GM12878 (cell line): ENCODE results near the gene AGBL4. TPM values are rescaled to one million over a fixed set of nuclear protein-coding genes. Genes with fewer than 3 reads are reported as not detected.

Experiments used
- ATAC-seq: fragments of 200-7000 bp; cut with Tn5 transposase; 3 replicates; pipeline ENCODE4 v1.9.1; 2020; ENCODE audit warnings: mild to moderate bottlenecking, moderate library complexity
- BruUV-seq: library from RNA; stranded (reverse); fragments of 400-500 nt; replicated peaks from 2 replicates; lab custom pipeline; 2021; lab: Mats Ljungman, UMichigan
- CTCF ChIA-PET: fragments of 300-600 bp; sonication (Branson Sonifier 250); formaldehyde crosslinking; extraction: SDS; loops from one replicate; lab custom pipeline; 2021; ENCODE audit warnings: inconsistent platforms; lab: Yijun Ruan, JAX
- POLR2A ChIA-PET: fragments of 350-600 bp; formaldehyde crosslinking; extraction: SDS; loops from one replicate; lab custom pipeline; 2021; ENCODE audit warnings: inconsistent platforms; lab: Charles Lee
- RAD21 ChIA-PET: fragments of 300-600 bp; sonication (Branson Sonifier 250); formaldehyde crosslinking; loops from one replicate; lab custom pipeline; 2023; ENCODE audit warnings: antibody characterized with exemption; ENCODE audit not compliant: unreplicated experiment; lab: Charles Lee
- SMC1A ChIA-PET: fragments of 300-600 bp; sonication (Branson Sonifier 250); formaldehyde crosslinking; loops from one replicate; lab custom pipeline; 2023; ENCODE audit not compliant: unreplicated experiment, uncharacterized antibody; lab: Charles Lee
- DNase-seq: peaks from one replicate; pipeline ENCODE4 v3.0.0-alpha.2; 2011; ENCODE audit warnings: low read depth, low spot score
- FAIRE-seq: peaks from 3 replicates; lab custom pipeline; 2011; peaks lifted over from hg19 to GRCh38; lab: Jason Lieb, UNC
- H2AFZ ChIP-seq: 2 replicates; pipeline ENCODE4 v1.6.0; 2011; ENCODE audit warnings: low read depth, low read length, control low read depth; ENCODE audit not compliant: control insufficient read depth
- H3K27ac ChIP-seq: 2 replicates; pipeline ENCODE4 v1.5.1; 2011; ENCODE audit warnings: control low read depth; ENCODE audit not compliant: control insufficient read depth, insufficient read depth
- H3K27me3 ChIP-seq, 2 experiments: replicated peaks in 1 of 2; 2 replicates each; pipeline versions ENCODE4 v1.6.0 to v1.6.1; 2011; ENCODE audit warnings: low read length in 1 of 2; ENCODE audit not compliant: control insufficient read depth in 2 of 2, insufficient read depth in 2 of 2
- H3K36me3 ChIP-seq, 2 experiments: 2 replicates each; pipeline ENCODE4 v1.5.1; 2011; ENCODE audit warnings: low read length in 1 of 2; ENCODE audit not compliant: control insufficient read depth in 2 of 2, insufficient read depth in 2 of 2
- H3K4me1 ChIP-seq: 2 replicates; pipeline ENCODE4 v1.6.1; 2011; ENCODE audit warnings: mild to moderate bottlenecking, low read length, moderate library complexity, mixed read lengths; ENCODE audit not compliant: control insufficient read depth, insufficient read depth
- H3K4me2 ChIP-seq: 2 replicates; pipeline ENCODE4 v1.6.0; 2011; ENCODE audit warnings: control low read depth; ENCODE audit not compliant: control insufficient read depth, insufficient read depth
- H3K4me3 ChIP-seq: fragments of 200-600 bp; sonication (generic); 2 replicates; pipeline ENCODE4 v1.5.1; 2016
- H3K79me2 ChIP-seq: 2 replicates; pipeline ENCODE4 v1.6.0; 2011; ENCODE audit warnings: low read length; ENCODE audit not compliant: control insufficient read depth, insufficient read depth
- H3K9ac ChIP-seq: 2 replicates; pipeline ENCODE4 v1.8.0; 2011; ENCODE audit warnings: low read length, control low read depth, mixed read lengths; ENCODE audit not compliant: control insufficient read depth, insufficient read depth
- H3K9me3 ChIP-seq: replicated peaks from 3 replicates; pipeline ENCODE4 v1.5.1; 2011; ENCODE audit warnings: mild to moderate bottlenecking, low read length; ENCODE audit not compliant: control insufficient read depth, insufficient read depth
- H4K20me1 ChIP-seq: 2 replicates; pipeline ENCODE4 v1.6.0; 2011; ENCODE audit not compliant: control insufficient read depth, insufficient read depth
- CREM ChIP-seq: IDR thresholded peaks from 2 replicates; pipeline ENCODE4 v1.6.1; 2014; ENCODE audit warnings: antibody characterized with exemption, low read depth
- ESRRA ChIP-seq: IDR thresholded peaks from 2 replicates; pipeline ENCODE4 v1.6.1; 2012; ENCODE audit warnings: mild to moderate bottlenecking, low read length, improper control_type of control experiment
- MEF2A ChIP-seq: IDR thresholded peaks from 2 replicates; pipeline ENCODE4 v1.6.1; 2011; ENCODE audit warnings: low read depth, mild to moderate bottlenecking, low read length, moderate library complexity; ENCODE audit not compliant: insufficient read depth
- MXI1 ChIP-seq: fragments of 150-350 bp; IDR thresholded peaks from 2 replicates; pipeline ENCODE4 v1.6.1; 2011; ENCODE audit warnings: low read depth, mild to moderate bottlenecking, inconsistent platforms, low read length, improper control_type of control experiment
- PAX8 ChIP-seq: fragments of 450-650 bp; IDR thresholded peaks from 2 replicates; pipeline ENCODE4 v1.6.1; 2017; ENCODE audit warnings: mild to moderate bottlenecking, moderate library complexity
- POLR2A ChIP-seq: IDR thresholded peaks from 2 replicates; pipeline ENCODE4 v1.6.1; 2011; ENCODE audit warnings: low read depth, mild to moderate bottlenecking, low read length
- SREBF1 ChIP-seq: IDR thresholded peaks from 2 replicates; pipeline ENCODE4 v1.6.1; 2012; ENCODE audit warnings: mild to moderate bottlenecking, low read length
- SUZ12 ChIP-seq: fragments of 200-600 bp; sonication (generic); IDR thresholded peaks from one replicate; pipeline ENCODE4 v1.6.1; 2018; ENCODE audit warnings: antibody characterized with exemption, mild to moderate bottlenecking; ENCODE audit not compliant: unreplicated experiment
- WGBS: methylation state at CpG from one replicate; pipeline ENCODE4 v1.1.6; 2016; ENCODE audit warnings: low lambda C conversion rate; ENCODE audit not compliant: insufficient replicate concordance, insufficient coverage; ENCODE audit errors: missing lambda C conversion rate; 5-methylcytosine and 5-hydroxymethylcytosine counted together
- in situ Hi-C: fragments of 300-500 bp; cut with MboI; formaldehyde crosslinking; loops from 9 replicates; pipeline ENCODE4 v1.14.3; 2018; ENCODE audit warnings: mixed read lengths
- intact Hi-C: fragments of 100-400 bp; cut with micrococcal nuclease; formaldehyde crosslinking; loops from one replicate; pipeline ENCODE4 v1.14.2; 2022; ENCODE audit not compliant: unreplicated experiment
- polyA plus RNA-seq, 11 experiments: library from polyadenylated mRNA; depleted of rRNA in 4 of 11; unstranded in 6 of 11; stranded (reverse) in 5 of 11; fragments of >200 nt; fragmentation: Nextera tagmentation in 4 of 11; fragmentation: Illumina TruSeq in 1 of 11; extraction: Ambion mirVana in 4 of 11; extraction: Trizol in 1 of 11; gene quantifications; 1 replicate in 1 of 11; 2 replicates in 10 of 11; pipeline versions ENCODE4 v1.2.1 to v1.2.3, GENCODE V29; 2011 to 2016; ENCODE audit warnings: inconsistent platforms in 2 of 11, missing spikeins in 2 of 11, low read depth in 1 of 11
- total RNA-seq, 4 experiments: library from RNA; depleted of rRNA in 3 of 4; stranded (reverse); fragments of >200 nt in 3 of 4; fragmentation: Illumina TruSeq in 1 of 4; extraction: Trizol in 1 of 4; gene quantifications; 2 replicates each; pipeline versions ENCODE4 v1.2.1 to v1.2.3, GENCODE V29; 2013 to 2021
- TF ChIP-seq, protein P1 (sequence below): fragments of 450-650 bp; IDR thresholded peaks from 2 replicates; pipeline ENCODE4 v1.6.1; 2017; ENCODE audit warnings: mild to moderate bottlenecking
- TF ChIP-seq, protein P2 (sequence below): fragments of 450-650 bp; IDR thresholded peaks from 2 replicates; pipeline ENCODE4 v1.6.1; 2018; ENCODE audit warnings: borderline replicate concordance, mild to moderate bottlenecking; ENCODE audit not compliant: partially characterized antibody

Gene AGBL4
- total and polyA plus RNA-seq, 10 of the 15 experiments (the other 5 are each of a cell fraction or from before 2014, with no cell fraction given), result 0.31 TPM; not detected in 9

DNA sequence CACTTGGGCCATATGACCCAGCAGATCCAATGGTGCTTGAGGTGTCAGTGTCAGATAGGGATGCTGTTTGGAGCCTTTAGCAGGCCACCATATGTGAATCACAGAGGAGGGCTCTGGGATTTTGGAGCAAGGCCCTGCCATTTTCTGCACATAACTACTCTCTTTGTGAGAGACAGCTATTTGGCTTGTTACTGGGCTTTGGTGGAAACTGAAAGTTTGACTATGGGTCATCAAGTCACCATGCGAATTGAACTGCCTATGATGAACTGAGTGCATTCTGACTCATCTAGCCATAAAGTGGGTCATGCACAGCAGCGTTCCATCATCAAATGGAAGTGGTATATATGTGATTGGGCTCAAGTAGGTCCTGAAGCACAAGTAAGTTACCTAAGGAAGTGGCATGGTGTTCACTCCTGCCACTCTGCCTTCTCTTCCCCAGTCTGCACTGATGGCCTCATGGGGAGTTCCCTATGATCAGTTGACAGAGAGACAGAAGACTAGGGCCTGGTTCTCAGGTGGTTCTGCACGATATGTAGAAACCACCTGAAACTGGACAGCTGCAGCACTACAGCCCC lies 447.3 kb downstream of the AGBL4 start:
- Histone ChIP-seq H3K36me3 (no peaks in the 10 kb centered on the region), H3K79me2 (no peaks in the 10 kb centered on the region), H3K4me3 (no peak overlapping the region), H2AFZ (no peak overlapping the region), H4K20me1 (no peaks in the 10 kb centered on the region), H3K27me3 (no peaks in the 10 kb centered on the region), H3K9ac (no peak overlapping the region), H3K9me3 (no peaks in the 10 kb centered on the region; the same call in 2 of the 3 replicates), H3K4me1 (no peaks in the 10 kb centered on the region), H3K4me2 (no peak overlapping the region), H3K27ac (no peak overlapping the region)
- DNase-seq (no peak), ATAC-seq (no peak), FAIRE-seq (no peak)
- intact Hi-C loops, result no loop called here
- ChIA-PET POLR2A (no interaction called here), CTCF (no interaction called here), RAD21 (no interaction called here), SMC1A (no interaction called here)
- no TSS peak for BruUV-seq
- in situ Hi-C loops, result no loop called here
- TF ChIP-seq SREBF1 (no peak), PAX8 (no peak), MEF2A (no peak), CREM (no peak), ESRRA (no peak)
- WGBS, result 0% methylated on average over 3 of the region's 3 CpGs

DNA sequence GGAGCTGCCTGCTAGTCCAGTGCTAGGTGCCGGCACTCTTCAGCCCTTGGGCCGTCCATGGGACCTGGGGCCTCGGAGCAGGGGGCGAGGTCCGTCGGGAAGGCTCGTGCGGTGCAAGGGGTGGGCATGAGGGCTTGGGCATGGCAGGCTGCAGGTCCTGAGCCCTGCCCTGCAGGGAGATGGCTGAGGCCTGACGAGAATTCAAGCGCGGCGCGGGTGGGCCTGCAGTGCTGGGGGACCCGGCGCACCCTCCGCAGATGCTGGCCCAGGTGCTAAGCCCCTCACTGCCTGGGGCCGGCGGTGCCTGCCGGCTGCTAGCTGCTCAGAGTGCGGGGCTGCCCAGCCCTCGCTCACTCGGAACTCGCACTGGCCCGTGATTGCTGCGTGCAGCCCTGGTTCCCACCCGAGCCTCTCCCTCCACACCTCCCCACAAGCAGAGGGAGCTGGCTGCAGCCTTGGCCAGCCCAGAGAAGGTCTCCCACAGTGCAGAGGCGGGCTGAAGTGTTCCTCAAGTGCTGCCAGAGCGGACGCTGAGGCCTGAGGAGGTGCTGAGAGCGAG lies 467.0 kb downstream of the AGBL4 start:
- Histone ChIP-seq H2AFZ (no peak overlapping the region), H3K79me2 (no peaks in the 10 kb centered on the region), H3K4me2 (no peak overlapping the region), H3K9ac (no peak overlapping the region), H3K27ac (no peak overlapping the region), H4K20me1 (no peaks in the 10 kb centered on the region), H3K4me3 (no peak overlapping the region), H3K27me3 (no peaks in the 10 kb centered on the region), H3K9me3 (no peaks in the 10 kb centered on the region; the same call in 2 of the 3 replicates), H3K36me3 (no peaks in the 10 kb centered on the region), H3K4me1 (no peaks in the 10 kb centered on the region)
- no peak for ATAC-seq
- no peak for DNase-seq
- FAIRE-seq, result no peak
- in situ Hi-C loops, result no loop called here
- ChIA-PET SMC1A (no interaction called here), CTCF (no interaction called here), POLR2A (no interaction called here), RAD21 (no interaction called here)
- BruUV-seq, result no TSS peak
- 66% methylated on average over 30 of the region's 30 CpGs for WGBS
- intact Hi-C loops, result no loop called here
- TF ChIP-seq SUZ12 (no peak), MXI1 (no peak), POLR2A (no peak)
- TF ChIP-seq, protein P1, sequence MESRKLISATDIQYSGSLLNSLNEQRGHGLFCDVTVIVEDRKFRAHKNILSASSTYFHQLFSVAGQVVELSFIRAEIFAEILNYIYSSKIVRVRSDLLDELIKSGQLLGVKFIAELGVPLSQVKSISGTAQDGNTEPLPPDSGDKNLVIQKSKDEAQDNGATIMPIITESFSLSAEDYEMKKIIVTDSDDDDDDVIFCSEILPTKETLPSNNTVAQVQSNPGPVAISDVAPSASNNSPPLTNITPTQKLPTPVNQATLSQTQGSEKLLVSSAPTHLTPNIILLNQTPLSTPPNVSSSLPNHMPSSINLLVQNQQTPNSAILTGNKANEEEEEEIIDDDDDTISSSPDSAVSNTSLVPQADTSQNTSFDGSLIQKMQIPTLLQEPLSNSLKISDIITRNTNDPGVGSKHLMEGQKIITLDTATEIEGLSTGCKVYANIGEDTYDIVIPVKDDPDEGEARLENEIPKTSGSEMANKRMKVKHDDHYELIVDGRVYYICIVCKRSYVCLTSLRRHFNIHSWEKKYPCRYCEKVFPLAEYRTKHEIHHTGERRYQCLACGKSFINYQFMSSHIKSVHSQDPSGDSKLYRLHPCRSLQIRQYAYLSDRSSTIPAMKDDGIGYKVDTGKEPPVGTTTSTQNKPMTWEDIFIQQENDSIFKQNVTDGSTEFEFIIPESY, result no peak
- TF ChIP-seq, protein P2, sequence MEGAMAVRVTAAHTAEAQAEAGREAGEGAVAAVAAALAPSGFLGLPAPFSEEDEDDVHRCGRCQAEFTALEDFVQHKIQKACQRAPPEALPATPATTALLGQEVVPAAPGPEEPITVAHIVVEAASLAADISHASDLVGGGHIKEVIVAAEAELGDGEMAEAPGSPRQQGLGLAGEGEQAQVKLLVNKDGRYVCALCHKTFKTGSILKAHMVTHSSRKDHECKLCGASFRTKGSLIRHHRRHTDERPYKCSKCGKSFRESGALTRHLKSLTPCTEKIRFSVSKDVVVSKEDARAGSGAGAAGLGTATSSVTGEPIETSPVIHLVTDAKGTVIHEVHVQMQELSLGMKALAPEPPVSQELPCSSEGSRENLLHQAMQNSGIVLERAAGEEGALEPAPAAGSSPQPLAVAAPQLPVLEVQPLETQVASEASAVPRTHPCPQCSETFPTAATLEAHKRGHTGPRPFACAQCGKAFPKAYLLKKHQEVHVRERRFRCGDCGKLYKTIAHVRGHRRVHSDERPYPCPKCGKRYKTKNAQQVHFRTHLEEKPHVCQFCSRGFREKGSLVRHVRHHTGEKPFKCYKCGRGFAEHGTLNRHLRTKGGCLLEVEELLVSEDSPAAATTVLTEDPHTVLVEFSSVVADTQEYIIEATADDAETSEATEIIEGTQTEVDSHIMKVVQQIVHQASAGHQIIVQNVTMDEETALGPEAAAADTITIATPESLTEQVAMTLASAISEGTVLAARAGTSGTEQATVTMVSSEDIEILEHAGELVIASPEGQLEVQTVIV, result no peak
